ENCODE results near the gene STX3. TPM values are rescaled to one million over a fixed set of nuclear protein-coding genes. Genes with fewer than 3 reads are reported as not detected.

STX3 gene
- total and polyA plus RNA-seq, 2 experiments from 2014 or later, result 5.6 to 9.3 TPM

DNA sequence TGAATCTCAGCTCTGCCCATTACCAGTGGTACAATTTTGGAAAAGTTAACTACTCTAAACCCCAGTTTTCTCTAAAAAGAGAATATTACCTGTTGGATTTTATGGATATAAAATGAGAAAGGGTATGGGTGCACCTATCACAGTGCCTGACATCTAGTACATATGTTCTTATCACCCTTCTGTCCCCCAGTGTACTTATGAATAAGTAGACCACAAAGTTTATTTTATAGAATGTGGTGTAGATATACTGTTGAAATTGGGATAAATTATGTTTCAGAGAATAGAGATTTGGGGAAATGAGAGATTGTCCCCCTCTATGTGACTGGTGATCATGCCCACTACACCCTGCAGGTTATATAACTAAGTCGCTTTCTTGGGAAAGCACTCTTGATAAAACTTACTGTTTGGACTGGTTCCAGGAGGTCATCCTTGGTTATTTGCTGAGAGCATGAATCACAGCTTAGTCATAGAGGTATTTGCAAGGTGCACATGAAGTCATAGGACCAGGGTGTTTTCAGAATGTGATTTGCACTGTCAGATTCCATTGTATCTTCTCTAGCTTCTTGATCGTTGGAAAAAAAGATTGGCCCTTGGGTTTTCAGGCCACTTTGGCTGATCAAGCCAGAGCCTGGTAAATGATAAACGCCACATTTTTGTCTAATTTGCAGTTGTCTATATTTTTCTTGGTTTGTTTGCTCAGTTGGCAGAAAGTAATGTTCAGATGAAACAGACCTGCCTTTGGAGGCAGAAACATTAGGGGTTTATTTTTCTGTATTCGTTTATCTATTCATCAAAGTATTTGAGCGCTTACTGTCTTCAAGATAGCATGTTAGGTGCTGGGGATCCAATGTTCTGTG is 21.3 kb downstream of the STX3 start:
- no peaks in the 10 kb centered on the region for H3K9me2 ChIP-seq (ENCODE audit: insufficient read depth)
- H3K4me2 ChIP-seq (ENCODE audit: unreplicated experiment), result no peak overlapping the region
- DNase-seq, result peak; percentile 35
- no peak overlapping the region for H3K9ac ChIP-seq
- TF ChIP-seq EZH2 (IDR thresholded peaks at IDR 0.05; ENCODE audit: insufficient read depth, poor library complexity, severe bottlenecking) (no peak), EZH2phosphoT487 (IDR thresholded peaks at IDR 0.05; ENCODE audit: insufficient read depth, low read depth) (no peak)
- H3K27ac ChIP-seq, result no peak overlapping the region
- in situ Hi-C loops (cut with MboI), result no loop called here
- H2AFZ ChIP-seq, result no peak overlapping the region
- no peaks in the 10 kb centered on the region for H3K9me3 ChIP-seq (ENCODE audit: low read depth)
- no peaks in the 10 kb centered on the region for H3K27me3 ChIP-seq (replicated peaks; ENCODE audit: insufficient read depth)
- no peaks in the 10 kb centered on the region for H3K79me2 ChIP-seq (ENCODE audit: insufficient read depth)
- H3K4me1 ChIP-seq (ENCODE audit: insufficient read depth), result peaks cover 7% of the 10 kb centered on the region; the same call in 1 of the 2 replicates
- H3F3A ChIP-seq (ENCODE audit: insufficient read depth), result no peaks in the 10 kb centered on the region
- H3K36me3 ChIP-seq (ENCODE audit: low read depth), result no peaks in the 10 kb centered on the region
- no peaks in the 10 kb centered on the region for H4K20me1 ChIP-seq (ENCODE audit: insufficient read depth)
- H3K4me3 ChIP-seq, result no peak overlapping the region
- 92 to 95% methylated on average over 5 of the region's 5 CpGs for WGBS, 2 experiments (ENCODE audit: low coverage in 1 of 2, low lambda C conversion rate in 2 of 2, missing lambda C conversion rate in 2 of 2)

DNA sequence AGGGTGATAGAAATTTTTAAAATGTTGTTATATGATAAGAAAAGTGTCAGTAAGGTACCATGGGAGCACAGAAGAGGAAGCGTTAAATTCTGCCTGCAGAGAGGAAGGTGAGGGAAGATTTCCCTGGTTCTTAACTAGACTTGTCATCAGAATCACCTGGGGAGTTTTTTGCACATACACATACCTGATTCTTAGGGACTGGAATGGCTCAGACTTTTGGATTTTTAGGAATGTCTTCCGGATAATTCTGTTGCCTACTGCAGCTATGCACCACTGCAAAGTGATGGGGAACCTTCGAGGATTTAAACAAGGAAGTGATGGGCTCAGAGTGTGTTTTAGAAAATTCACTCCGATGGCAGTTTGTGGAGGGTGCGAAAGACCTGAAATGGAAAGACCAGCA is 21.9 kb downstream of the STX3 start:
- peaks cover 7% of the 10 kb centered on the region; the same call in 1 of the 2 replicates for H3K4me1 ChIP-seq (ENCODE audit: insufficient read depth)
- no peaks in the 10 kb centered on the region for H3K79me2 ChIP-seq (ENCODE audit: insufficient read depth)
- in situ Hi-C loops (cut with MboI), result no loop called here
- TF ChIP-seq EZH2 (IDR thresholded peaks at IDR 0.05; ENCODE audit: insufficient read depth, poor library complexity, severe bottlenecking) (no peak), EZH2phosphoT487 (IDR thresholded peaks at IDR 0.05; ENCODE audit: insufficient read depth, low read depth) (no peak)
- H2AFZ ChIP-seq, result no peak overlapping the region
- H3F3A ChIP-seq (ENCODE audit: insufficient read depth), result no peaks in the 10 kb centered on the region
- H3K4me3 ChIP-seq, result no peak overlapping the region
- WGBS, 2 experiments (ENCODE audit: low coverage in 1 of 2, low lambda C conversion rate in 2 of 2, missing lambda C conversion rate in 2 of 2), result 90 to 96% methylated on average over 5 of the region's 5 CpGs
- no peaks in the 10 kb centered on the region for H3K36me3 ChIP-seq (ENCODE audit: low read depth)
- H3K4me2 ChIP-seq (ENCODE audit: unreplicated experiment), result no peak overlapping the region
- H3K9me3 ChIP-seq (ENCODE audit: low read depth), result no peaks in the 10 kb centered on the region
- H4K20me1 ChIP-seq (ENCODE audit: insufficient read depth), result no peaks in the 10 kb centered on the region
- DNase-seq, result no peak
- H3K9me2 ChIP-seq (ENCODE audit: insufficient read depth), result no peaks in the 10 kb centered on the region
- H3K9ac ChIP-seq, result no peak overlapping the region
- H3K27ac ChIP-seq, result no peak overlapping the region
- no peaks in the 10 kb centered on the region for H3K27me3 ChIP-seq (replicated peaks; ENCODE audit: insufficient read depth)

DNA sequence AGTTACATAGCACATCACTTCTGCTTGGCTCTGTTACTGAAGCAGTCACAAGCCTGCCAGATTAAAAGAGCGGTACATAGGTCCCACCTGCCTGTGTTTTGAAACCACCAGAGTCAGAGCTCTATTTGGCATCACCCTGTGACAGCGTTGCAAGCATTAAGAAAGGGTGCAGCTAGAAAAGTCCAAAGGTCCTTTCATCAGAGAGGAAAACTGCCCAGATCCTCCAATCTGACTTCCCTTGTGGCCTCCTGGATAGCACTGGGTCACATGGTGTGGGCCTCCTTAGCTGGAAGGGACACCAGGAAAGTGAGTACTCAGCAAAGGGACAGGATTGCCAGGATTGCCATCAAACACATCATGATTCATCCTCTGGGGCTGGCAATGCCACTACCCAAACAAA is 22.9 kb downstream of the STX3 start:
- 77 to 80% methylated on average over 2 of the region's 2 CpGs for WGBS, 2 experiments (ENCODE audit: low coverage in 1 of 2, low lambda C conversion rate in 2 of 2, missing lambda C conversion rate in 2 of 2)
- Histone ChIP-seq H2AFZ (no peak overlapping the region), H3F3A (ENCODE audit: insufficient read depth) (no peaks in the 10 kb centered on the region), H3K4me1 (ENCODE audit: insufficient read depth) (peaks cover 7% of the 10 kb centered on the region; the same call in 1 of the 2 replicates), H3K36me3 (ENCODE audit: low read depth) (no peaks in the 10 kb centered on the region), H4K20me1 (ENCODE audit: insufficient read depth) (no peaks in the 10 kb centered on the region), H3K9me3 (ENCODE audit: low read depth) (no peaks in the 10 kb centered on the region), H3K4me3 (no peak overlapping the region), H3K27ac (no peak overlapping the region), H3K9ac (no peak overlapping the region), H3K27me3 (replicated peaks; ENCODE audit: insufficient read depth) (no peaks in the 10 kb centered on the region), H3K9me2 (ENCODE audit: insufficient read depth) (no peaks in the 10 kb centered on the region), H3K4me2 (ENCODE audit: unreplicated experiment) (no peak overlapping the region), H3K79me2 (ENCODE audit: insufficient read depth) (no peaks in the 10 kb centered on the region)
- no peak for TF ChIP-seq EZH2 (IDR thresholded peaks at IDR 0.05; ENCODE audit: insufficient read depth, poor library complexity, severe bottlenecking)
- TF ChIP-seq EZH2phosphoT487 (IDR thresholded peaks at IDR 0.05; ENCODE audit: insufficient read depth, low read depth), result no peak
- in situ Hi-C loops (cut with MboI), result no loop called here
- peak; percentile 8 for DNase-seq

DNA sequence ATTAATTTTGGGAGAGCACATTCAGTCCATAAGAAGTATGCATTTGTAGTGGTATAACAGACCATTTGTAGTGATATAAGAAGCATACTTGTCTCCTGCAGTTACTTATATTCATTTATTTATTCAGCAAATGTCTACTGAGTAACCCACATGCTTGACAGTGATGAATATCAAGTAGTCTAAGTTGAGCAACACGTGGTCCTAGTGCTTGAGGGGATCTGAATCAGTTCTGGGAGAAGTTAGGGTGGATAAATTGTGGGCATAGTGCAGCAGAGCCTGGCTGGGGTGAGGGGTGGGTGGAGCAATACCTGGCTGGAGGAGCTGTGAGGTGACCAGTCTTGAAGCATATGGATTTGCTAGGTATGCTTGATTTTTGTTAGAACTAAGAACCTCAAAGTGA is 24.3 kb downstream of the STX3 start:
- H3K4me2 ChIP-seq (ENCODE audit: unreplicated experiment), result no peak overlapping the region
- H3K4me3 ChIP-seq, result no peak overlapping the region
- H3F3A ChIP-seq (ENCODE audit: insufficient read depth), result no peaks in the 10 kb centered on the region
- no peak for DNase-seq
- no peaks in the 10 kb centered on the region for H3K27me3 ChIP-seq (replicated peaks; ENCODE audit: insufficient read depth)
- peaks cover 7% of the 10 kb centered on the region; the same call in 1 of the 2 replicates for H3K4me1 ChIP-seq (ENCODE audit: insufficient read depth)
- H3K9me3 ChIP-seq (ENCODE audit: low read depth), result no peaks in the 10 kb centered on the region
- in situ Hi-C loops (cut with MboI), result no loop called here
- H3K9ac ChIP-seq, result no peak overlapping the region
- H3K9me2 ChIP-seq (ENCODE audit: insufficient read depth), result no peaks in the 10 kb centered on the region
- H3K36me3 ChIP-seq (ENCODE audit: low read depth), result no peaks in the 10 kb centered on the region
- no peaks in the 10 kb centered on the region for H4K20me1 ChIP-seq (ENCODE audit: insufficient read depth)
- H3K27ac ChIP-seq, result no peak overlapping the region
- no peaks in the 10 kb centered on the region for H3K79me2 ChIP-seq (ENCODE audit: insufficient read depth)
- no peak overlapping the region for H2AFZ ChIP-seq
- WGBS, 2 experiments (ENCODE audit: low coverage in 1 of 2, low lambda C conversion rate in 2 of 2, missing lambda C conversion rate in 2 of 2), result 9 to 22% methylated on average over 1 of the region's 1 CpG
- TF ChIP-seq EZH2 (IDR thresholded peaks at IDR 0.05; ENCODE audit: insufficient read depth, poor library complexity, severe bottlenecking) (no peak), EZH2phosphoT487 (IDR thresholded peaks at IDR 0.05; ENCODE audit: insufficient read depth, low read depth) (no peak)

Data from GM23248 (cell line).